ENCODE measurements around the gene FBN1.

- TF ChIP-seq, protein P1, sequence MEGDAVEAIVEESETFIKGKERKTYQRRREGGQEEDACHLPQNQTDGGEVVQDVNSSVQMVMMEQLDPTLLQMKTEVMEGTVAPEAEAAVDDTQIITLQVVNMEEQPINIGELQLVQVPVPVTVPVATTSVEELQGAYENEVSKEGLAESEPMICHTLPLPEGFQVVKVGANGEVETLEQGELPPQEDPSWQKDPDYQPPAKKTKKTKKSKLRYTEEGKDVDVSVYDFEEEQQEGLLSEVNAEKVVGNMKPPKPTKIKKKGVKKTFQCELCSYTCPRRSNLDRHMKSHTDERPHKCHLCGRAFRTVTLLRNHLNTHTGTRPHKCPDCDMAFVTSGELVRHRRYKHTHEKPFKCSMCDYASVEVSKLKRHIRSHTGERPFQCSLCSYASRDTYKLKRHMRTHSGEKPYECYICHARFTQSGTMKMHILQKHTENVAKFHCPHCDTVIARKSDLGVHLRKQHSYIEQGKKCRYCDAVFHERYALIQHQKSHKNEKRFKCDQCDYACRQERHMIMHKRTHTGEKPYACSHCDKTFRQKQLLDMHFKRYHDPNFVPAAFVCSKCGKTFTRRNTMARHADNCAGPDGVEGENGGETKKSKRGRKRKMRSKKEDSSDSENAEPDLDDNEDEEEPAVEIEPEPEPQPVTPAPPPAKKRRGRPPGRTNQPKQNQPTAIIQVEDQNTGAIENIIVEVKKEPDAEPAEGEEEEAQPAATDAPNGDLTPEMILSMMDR (IDR thresholded peaks at IDR 0.05): no peak
- no peak for TF ChIP-seq POLR2A (IDR thresholded peaks at IDR 0.05)
Measured at GRCh38 chr15:48601095-48601494, 44.4 kb downstream of the FBN1 start.
